Central memory CD4-positive, alpha-beta T cell (primary cell): Measurements from ENCODE around the gene HACD1.

ENCODE experiments used
- DNase-seq: peaks from one replicate; pipeline ENCODE4 v3.0.0; 2022
- total RNA-seq, 3 experiments: gene quantifications; one replicate each; lab custom pipeline; 2026; lab: John Stamatoyannopoulos, UW

HACD1 gene
- total RNA-seq, result 0.60 to 0.77 (median 0.63) reads per million in 3 experiments

GRCh38 chr10:17617031-17617911, at the start of gene HACD1:
HACD1 (minus strand) TSS chr10:17617374; CDS start chr10:17617339, 35 bp downstream.
- DNase-seq, result peak; percentile 29

GRCh38 chr10:17665747-17666146, 48.6 kb upstream of the HACD1 start:
- DNase-seq, result no peak

GRCh38 chr10:17663450-17663849, 46.3 kb upstream of the HACD1 start:
- DNase-seq, result no peak

- no peak for DNase-seq
Observed at GRCh38 chr10:17662193-17663138, 45.3 kb upstream of the HACD1 start.

GRCh38 chr10:17661510-17661909, 44.3 kb upstream of the HACD1 start:
- no peak for DNase-seq

GRCh38 chr10:17660921-17661320, 43.7 kb upstream of the HACD1 start:
- DNase-seq, result no peak

- no peak for DNase-seq
Observed at GRCh38 chr10:17659365-17659764, 42.2 kb upstream of the HACD1 start.

GRCh38 chr10:17657103-17657500, 39.9 kb upstream of the HACD1 start:
- no peak for DNase-seq

- DNase-seq, result no peak
Observed at GRCh38 chr10:17655567-17656146, 38.5 kb upstream of the HACD1 start.

GRCh38 chr10:17655009-17655408, 37.8 kb upstream of the HACD1 start:
- DNase-seq, result no peak

GRCh38 chr10:17652585-17652984, 35.4 kb upstream of the HACD1 start:
- DNase-seq, result no peak

GRCh38 chr10:17651896-17652295, 34.7 kb upstream of the HACD1 start:
- DNase-seq, result no peak

- DNase-seq, result no peak
Observed at GRCh38 chr10:17650416-17650815, 33.2 kb upstream of the HACD1 start.

GRCh38 chr10:17649836-17650235, 32.7 kb upstream of the HACD1 start:
- DNase-seq, result no peak

- DNase-seq, result no peak
Observed at GRCh38 chr10:17649052-17649451, 31.9 kb upstream of the HACD1 start.

GRCh38 chr10:17648243-17649035, 31.3 kb upstream of the HACD1 start:
- peak; percentile 63 for DNase-seq

GRCh38 chr10:17647326-17647725, 30.2 kb upstream of the HACD1 start:
- DNase-seq, result no peak

- no peak for DNase-seq
Observed at GRCh38 chr10:17645621-17646345, 28.6 kb upstream of the HACD1 start.

- no peak for DNase-seq
Observed at GRCh38 chr10:17644485-17644943, 27.3 kb upstream of the HACD1 start.

- peak; percentile 94 for DNase-seq
Observed at GRCh38 chr10:17643755-17644484, 26.7 kb upstream of the HACD1 start, which contains the start of gene STAM. STAM (plus strand) TSS chr10:17644151; CDS start chr10:17644340, 189 bp downstream.
